GM18951 (cell line): ENCODE results near the gene XBP1.
"Not testable (repeated sequence)": the region's sequence is repeated elsewhere in the genome, so short reads cannot be mapped to it uniquely, and the experiment has no call there.

Source experiments
- POLR2A ChIP-seq: IDR thresholded peaks from 4 replicates; pipeline ENCODE4 v1.6.1; 2011; ENCODE audit warnings: mild to moderate bottlenecking; ENCODE audit not compliant: insufficient read length, insufficient read depth; ENCODE audit errors: extremely low read depth
- in situ Hi-C: fragments of 300-500 bp; cut with MboI; formaldehyde crosslinking; loops from one replicate; pipeline ENCODE4 v1.12.0; 2022; ENCODE audit warnings: low sequenced_read_pairs, mixed read lengths, inconsistent platforms; ENCODE audit not compliant: unreplicated experiment

Gene XBP1

DNA sequence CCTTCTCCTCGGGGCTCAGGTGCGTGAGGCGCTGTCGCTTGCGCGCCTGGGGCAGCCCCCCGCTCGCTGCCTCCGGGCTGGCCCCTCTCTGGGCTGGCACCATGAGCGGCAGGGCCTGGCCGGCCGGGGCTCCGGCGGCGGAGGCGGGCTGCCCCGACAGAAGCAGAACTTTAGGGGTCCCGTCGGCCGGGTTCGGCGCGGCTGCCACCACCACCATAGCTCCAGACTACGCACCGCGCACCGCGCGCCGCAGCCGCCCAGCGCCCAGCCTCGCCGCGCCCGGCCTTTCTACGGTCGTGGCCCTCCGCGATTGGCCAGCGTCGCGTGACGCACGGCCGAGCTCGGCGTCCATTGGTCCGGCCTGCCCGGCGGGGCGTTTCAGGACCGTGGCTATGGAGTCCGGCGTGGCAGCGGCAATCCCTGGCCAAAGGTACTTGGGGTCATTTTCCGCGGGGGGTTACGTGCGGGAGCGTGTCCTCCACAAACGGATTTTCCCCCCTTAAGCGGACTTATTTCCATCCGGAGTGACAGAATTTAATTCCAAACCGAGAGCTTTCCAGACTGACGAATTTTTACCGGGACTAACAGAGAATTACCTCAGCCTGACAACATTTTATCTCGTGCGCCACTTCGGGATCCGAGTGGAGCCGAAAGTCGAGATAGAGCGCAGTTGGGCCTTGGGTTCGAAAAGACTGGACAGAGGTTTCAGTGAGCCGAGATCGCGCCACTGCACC lies at the start of gene XBP1:
Gene XBP1, minus strand, starts transcription at position 262 of the 734 bp plus-strand sequence.
- in situ Hi-C loops, result no loop called here
- peak; percentile 98 for TF ChIP-seq POLR2A

DNA sequence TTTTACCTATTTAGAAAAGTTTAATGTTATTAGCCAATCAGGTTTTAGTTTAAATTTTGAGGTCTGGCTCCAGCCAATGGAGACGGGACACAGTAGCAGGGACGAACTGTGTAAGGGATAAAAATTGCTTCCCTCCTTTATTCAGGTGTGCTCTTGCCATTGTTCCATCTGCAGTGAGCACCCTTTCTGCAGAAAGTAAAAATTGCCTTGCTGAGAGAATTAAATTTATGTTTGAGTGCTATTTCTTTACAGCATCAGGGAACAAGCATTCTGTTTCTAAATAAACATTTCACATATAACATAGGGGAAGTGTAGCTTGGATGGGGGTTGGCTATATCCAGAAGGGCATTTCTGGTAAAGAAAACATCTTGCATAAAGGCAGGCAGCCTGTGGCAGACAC lies 46.6 kb upstream of the XBP1 start:
- TF ChIP-seq POLR2A, result no peak
- in situ Hi-C loops, result no loop called here

DNA sequence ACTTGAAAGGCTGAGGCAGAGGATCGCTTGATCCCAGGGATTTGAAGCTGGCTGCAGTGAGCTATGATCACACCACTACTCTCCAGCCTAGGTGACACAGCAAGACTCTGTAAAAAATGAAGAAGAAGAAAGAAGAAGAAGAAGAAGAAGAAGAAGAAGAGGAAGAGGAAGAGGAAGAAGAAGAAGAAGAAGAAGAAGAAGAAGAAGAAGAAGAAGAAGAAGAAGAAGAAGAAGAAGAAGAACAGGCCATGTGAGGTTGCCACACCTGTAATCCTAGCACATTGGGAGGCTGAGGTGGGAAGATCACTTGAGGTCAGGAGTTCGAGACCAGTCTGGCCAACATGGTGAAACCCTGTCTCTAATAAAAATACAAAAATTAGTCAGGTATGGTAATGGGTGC lies 43.9 kb upstream of the XBP1 start:
- in situ Hi-C loops, result not testable (repeated sequence)

DNA sequence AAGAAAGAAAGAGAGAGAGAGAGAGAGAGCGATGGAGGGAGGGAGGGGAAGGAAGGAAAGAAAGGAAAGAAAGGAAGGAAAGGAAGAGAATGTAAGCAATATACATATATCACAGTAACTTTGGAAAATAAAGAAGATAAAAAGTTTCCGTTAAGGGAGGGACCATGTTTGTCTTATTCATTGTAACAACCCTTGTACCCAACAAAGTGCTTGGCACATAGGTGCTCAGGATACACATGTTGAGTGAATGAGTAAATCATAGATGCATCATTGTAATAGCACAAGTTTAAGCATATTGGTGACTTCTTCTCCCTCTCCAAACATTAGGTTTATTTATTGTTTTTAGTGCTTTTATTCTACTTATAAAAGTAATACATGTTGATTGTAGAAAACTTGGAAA lies 43.3 kb upstream of the XBP1 start:
- TF ChIP-seq POLR2A, result no peak
- in situ Hi-C loops, result no loop called here

DNA sequence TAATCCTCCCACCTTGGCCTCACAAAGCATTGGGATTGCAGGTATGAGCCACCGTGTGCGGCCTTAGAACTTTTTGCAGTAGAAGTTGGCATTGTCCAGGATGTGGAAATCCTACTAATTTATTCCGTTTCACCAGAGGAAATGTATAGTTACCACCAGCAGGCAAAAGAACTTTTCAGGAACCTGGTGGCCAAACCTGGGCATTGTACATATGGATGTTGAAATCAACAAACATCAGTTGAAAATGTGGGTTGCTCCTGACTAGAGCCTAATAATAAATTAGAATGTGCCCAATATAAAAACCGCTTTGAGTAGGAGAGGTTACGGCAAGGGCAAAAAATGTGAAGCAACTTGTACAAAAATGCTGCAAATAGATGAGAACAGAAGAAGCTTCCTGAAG lies 40.7 kb upstream of the XBP1 start:
- no peak for TF ChIP-seq POLR2A
- in situ Hi-C loops, result no loop called here

DNA sequence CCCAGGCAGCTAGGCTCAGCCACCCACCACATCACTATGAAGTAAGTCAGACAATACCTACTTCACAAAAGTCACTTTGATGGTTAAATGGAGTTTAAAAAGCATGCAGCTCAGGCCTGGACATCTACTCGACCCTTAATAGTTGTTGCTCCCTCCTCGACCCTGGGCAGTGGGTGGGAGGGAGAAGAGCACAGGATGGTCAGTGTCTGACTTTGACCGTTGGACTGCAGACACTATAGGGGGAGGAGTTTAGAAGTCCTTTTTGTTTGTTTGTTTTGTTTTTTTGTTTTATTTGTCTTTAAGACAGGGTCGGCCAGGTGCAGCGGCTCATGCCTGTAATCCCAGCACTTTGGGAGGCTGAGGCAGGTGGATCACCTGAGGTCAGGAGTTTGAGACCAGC lies 38.6 kb upstream of the XBP1 start:
- no peak for TF ChIP-seq POLR2A
- in situ Hi-C loops, result no loop called here

DNA sequence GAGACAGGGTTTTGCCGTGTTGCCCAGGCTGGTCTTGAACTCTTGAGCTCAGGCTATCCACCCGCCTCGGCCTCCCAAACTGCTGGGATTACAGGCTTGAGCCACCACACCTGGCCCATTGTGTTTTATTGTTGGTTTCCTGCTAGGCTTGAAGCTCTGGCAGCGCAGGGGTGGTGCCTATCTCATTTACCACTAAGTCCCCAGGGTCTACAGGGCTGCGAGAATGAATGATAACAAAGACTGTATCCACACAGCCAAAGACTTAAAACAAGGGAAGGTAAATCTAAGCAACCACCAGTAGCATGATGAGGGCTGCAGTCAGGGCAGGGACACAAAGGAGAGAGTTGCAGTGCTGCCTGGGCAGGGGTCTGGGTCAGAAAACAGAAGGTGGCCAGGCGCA lies 37.3 kb upstream of the XBP1 start:
- no peak for TF ChIP-seq POLR2A
- in situ Hi-C loops, result no loop called here

DNA sequence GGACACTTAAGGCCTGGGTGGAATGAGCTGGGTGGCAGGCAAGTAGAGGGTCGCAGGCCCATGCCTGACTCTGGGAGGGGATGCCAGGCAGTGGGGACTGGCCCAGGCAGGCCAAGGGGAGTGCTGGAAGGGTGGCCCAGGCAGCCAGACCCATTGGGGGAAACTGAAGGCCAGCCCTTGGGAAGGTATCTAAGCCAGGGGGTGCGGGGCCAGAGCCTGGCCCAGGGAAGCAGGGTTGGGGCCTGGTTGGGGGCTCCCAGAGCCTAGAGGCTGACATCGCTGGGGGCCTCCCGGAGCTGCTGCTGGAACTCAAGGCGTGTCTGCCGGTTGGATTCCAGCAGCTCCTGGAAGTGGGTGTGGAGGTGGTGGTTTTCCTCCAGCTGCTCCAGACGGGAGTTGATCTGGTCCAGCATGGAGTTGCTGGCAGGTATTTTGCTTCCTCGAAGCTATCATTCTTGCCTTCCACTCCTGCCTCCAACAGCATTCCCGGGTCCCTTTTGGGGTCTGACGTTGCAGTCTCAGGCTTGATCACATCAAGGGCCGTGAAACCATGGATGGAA lies 35.3 kb upstream of the XBP1 start:
- in situ Hi-C loops, result no loop called here
- TF ChIP-seq POLR2A, result no peak

DNA sequence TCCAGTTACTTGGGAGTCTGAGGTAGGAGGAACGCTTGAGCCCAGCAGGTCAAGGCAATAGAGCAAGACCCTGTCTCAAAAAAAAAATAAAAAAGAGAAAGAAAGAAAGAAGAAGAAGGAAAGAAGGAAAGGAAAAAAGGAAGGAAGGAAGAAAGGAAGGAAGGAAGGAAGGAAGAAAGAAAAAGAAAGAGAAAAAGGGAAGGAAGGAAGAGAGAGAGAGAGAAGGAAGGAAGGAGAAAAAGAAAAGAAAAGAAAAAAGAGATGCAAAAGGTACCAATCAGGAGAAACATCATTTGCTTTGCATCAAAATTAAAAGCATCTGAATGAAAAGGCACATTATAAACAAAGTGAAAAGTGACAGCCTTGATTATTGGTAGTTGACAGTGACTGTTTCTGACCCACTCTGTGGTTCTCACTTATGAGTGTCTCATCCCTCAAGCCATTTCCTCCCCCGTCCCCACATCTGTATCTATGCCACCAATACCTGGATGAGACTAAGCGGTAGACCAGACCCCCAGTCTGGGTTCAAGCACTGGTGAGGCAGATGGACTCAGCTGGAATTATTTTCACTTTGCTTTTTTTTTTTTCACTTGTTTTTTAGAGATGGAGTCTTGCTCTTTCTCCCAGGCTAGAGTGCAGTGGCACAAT lies 33.0 kb upstream of the XBP1 start:
- in situ Hi-C loops, result no loop called here
- no peak for TF ChIP-seq POLR2A

DNA sequence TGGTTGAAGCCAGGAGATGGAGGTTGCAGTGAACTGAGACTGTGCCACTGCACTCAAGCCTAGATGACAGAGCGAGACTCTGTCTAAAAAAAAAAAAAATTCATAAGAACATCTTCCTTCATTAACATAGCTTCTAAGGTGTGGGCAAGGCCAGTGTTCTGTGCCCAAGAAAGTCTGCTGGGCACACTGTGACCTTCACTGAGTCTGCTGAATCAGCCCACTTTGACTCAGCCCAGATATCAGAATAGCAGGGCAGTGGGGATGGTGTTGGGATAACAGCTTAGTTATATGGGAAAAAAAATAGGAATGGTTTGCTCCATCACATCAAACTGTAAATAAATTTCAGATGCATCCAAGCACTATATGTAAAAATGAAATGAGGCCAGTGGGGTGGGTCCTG lies 32.4 kb upstream of the XBP1 start:
- in situ Hi-C loops, result no loop called here

DNA sequence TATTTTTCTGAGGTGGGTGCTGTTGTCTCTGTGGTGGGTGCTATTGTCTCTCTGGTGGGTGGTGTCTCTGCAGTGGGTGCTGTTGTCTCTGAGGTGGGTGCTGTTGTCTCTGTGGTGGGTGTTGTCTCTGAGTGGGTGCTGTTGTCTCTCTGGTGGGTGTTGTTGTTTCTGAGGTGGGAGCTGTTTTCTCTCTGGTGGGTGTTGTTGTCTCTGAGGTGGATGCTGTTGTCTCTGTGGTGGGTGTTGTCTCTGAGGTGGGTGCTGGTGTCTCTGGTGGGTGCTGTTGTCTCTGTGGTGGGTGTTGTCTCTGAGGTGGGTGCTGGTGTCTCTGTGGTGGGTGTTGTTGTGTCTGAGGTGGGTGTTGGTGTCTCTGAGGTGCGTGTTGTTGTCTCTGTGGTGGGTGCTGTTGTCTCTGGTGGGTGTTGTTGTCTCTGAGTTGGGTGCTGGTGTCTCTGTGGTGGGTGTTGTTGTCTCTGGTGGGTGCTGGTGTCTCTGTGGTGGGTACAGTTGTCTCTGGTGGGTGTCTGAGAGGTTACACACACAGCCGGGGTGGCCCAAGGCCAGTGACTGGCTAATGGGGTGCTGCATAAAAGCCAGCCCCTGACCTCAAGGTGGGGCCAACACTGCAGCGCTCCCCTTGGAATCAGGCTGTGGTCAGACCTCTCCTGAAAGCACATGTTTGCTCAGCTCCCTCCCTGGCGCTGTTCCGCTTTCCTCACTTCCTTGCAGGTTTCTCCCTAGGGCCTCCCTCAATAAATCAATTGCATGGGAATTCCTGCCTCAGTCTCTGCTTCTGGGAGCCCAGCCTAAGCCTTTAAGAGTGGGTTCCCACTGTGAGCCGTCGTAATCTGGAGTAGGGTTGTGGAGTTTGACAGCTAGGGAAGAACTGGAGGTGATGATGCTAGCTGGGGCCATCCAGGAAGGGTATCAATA lies 31.0 kb upstream of the XBP1 start:
- in situ Hi-C loops, result no loop called here
- no peak for TF ChIP-seq POLR2A

More for the DNA sequence above, 32.4 kb upstream of the XBP1 start:
- no peak for TF ChIP-seq POLR2A

DNA sequence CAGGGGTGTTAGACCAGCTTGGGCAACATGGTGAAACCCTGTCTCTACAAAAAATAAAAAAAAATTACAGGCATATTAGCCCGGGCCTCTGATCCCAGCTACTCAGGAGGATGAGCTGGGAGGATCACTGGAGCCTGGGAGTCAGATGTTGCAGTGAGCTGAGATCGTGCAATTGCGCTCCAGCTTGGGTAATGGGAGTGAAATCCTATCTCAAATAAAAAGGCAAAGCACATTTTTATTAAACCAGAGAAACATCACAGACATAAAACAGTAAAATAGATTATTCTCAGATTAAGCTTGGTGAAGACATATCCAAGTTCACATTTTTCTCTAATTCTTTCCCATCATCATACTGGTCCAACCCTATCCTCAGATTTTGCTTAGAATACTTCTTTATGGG lies 30.1 kb upstream of the XBP1 start:
- TF ChIP-seq POLR2A, result no peak
- in situ Hi-C loops, result no loop called here
